Upper lobe of left lung (tissue), 6 donors: ENCODE data around the gene METAP2. TPM values are rescaled to one million over a fixed set of nuclear protein-coding genes. Genes with fewer than 3 reads are reported as not detected.
"Not testable (repeated sequence)": the region's sequence is repeated elsewhere in the genome, so short reads cannot be mapped to it uniquely, and the experiment has no call there.

Experiments used
- ATAC-seq, 2 donors: fragments of 200-7000 bp; cut with Tn5 transposase; one replicate each; pipeline ENCODE4 v1.9.1; 2022; ENCODE audit warnings: mild to moderate bottlenecking in 2 of 2, moderate library complexity in 2 of 2; ENCODE audit not compliant: low FRiP score in 2 of 2
- DNase-seq, 2 donors: peaks; one replicate each; pipeline ENCODE4 v3.0.0-alpha.2; 2019 to 2020
- H3K27ac ChIP-seq, 4 donors: fragments of 200-600 bp; sonication (generic); one replicate each; pipeline ENCODE4 v1.5.1; 2016 to 2019
- H3K27me3 ChIP-seq, 4 donors: fragments of 200-600 bp; sonication (generic); one replicate each; pipeline ENCODE4 v1.5.1; 2017 to 2019
- H3K36me3 ChIP-seq, 4 donors: fragments of 200-600 bp; sonication (generic); one replicate each; pipeline ENCODE4 v1.5.1; 2016 to 2019
- H3K4me1 ChIP-seq, 4 donors: fragments of 200-600 bp; sonication (generic); one replicate each; pipeline ENCODE4 v1.5.1; 2018 to 2019
- H3K4me3 ChIP-seq, 4 donors: fragments of 200-600 bp; sonication (generic); one replicate each; pipeline ENCODE4 v1.5.1; 2017 to 2019; ENCODE audit warnings: mild to moderate bottlenecking in 2 of 4, moderate library complexity in 1 of 4
- H3K9me3 ChIP-seq, 4 donors: fragments of 200-600 bp; sonication (generic); one replicate each; pipeline ENCODE4 v1.5.1; 2018 to 2019
- EP300 ChIP-seq, 4 donors: sonication (generic); formaldehyde crosslinking; IDR thresholded peaks; one replicate each; pipeline ENCODE4 v1.5.1; 2017; ENCODE audit warnings: antibody characterized with exemption in 4 of 4, control low read depth in 2 of 4
- POLR2A ChIP-seq, 4 donors: fragments of 450-650 bp; IDR thresholded peaks; one replicate each; pipeline ENCODE4 v1.5.1; 2016 to 2017; ENCODE audit warnings: antibody characterized with exemption in 4 of 4, mild to moderate bottlenecking in 2 of 4
- POLR2AphosphoS5 ChIP-seq, 2 donors: sonication (generic); formaldehyde crosslinking; IDR thresholded peaks; one replicate each; pipeline ENCODE4 v1.5.1; 2017; ENCODE audit warnings: antibody characterized with exemption in 2 of 2
- WGBS, 2 donors: methylation state at CpG; one replicate each; pipeline ENCODE4 v1.1.5; 2017 to 2018; 5-methylcytosine and 5-hydroxymethylcytosine counted together
- total RNA-seq, 6 donors: library from RNA; depleted of rRNA in 4 of 6; stranded (reverse); fragments of >200 nt in 4 of 6; gene quantifications; one replicate each; pipeline versions ENCODE4 v1.1.0 to v1.2.1, GENCODE V29; 2016 to 2021
- TF ChIP-seq, protein P1 (sequence below), 6 experiments: fragments of 450-650 bp in 4 of 6; fragments of 200-600 bp in 2 of 6; sonication (generic) in 2 of 6; IDR thresholded peaks; one replicate each; pipeline ENCODE4 v1.5.1; 2016 to 2019; ENCODE audit warnings: antibody characterized with exemption in 6 of 6
- donor health status: DM: no; HTN: no; CAD: no; lungs with moderate emphysema.
- donor health status: DM: no; HTN: yes; CAD: no; lungs with severe emphysema.

METAP2 gene
- total RNA-seq, 6 donors from 2014 or later, result 44.0 to 75.0 (median 50.3) TPM

GRCh38 chr12:95435355-95435754, 38.6 kb upstream of the METAP2 start:
- no peaks in the 10 kb centered on the region for H3K27me3 ChIP-seq
- H3K27ac ChIP-seq, result no peak overlapping the region
- DNase-seq, result no peak
- 91 to 92% methylated on average over 3 of the region's 3 CpGs for whole genome bisulfite sequencing, 2 donors
- ATAC-seq, result no peak
- no peaks in the 10 kb centered on the region for H3K4me1 ChIP-seq
- no peaks in the 10 kb centered on the region for H3K36me3 ChIP-seq
- no peaks in the 10 kb centered on the region for H3K9me3 ChIP-seq
- H3K4me3 ChIP-seq, result no peak overlapping the region
- TF ChIP-seq, protein P1, sequence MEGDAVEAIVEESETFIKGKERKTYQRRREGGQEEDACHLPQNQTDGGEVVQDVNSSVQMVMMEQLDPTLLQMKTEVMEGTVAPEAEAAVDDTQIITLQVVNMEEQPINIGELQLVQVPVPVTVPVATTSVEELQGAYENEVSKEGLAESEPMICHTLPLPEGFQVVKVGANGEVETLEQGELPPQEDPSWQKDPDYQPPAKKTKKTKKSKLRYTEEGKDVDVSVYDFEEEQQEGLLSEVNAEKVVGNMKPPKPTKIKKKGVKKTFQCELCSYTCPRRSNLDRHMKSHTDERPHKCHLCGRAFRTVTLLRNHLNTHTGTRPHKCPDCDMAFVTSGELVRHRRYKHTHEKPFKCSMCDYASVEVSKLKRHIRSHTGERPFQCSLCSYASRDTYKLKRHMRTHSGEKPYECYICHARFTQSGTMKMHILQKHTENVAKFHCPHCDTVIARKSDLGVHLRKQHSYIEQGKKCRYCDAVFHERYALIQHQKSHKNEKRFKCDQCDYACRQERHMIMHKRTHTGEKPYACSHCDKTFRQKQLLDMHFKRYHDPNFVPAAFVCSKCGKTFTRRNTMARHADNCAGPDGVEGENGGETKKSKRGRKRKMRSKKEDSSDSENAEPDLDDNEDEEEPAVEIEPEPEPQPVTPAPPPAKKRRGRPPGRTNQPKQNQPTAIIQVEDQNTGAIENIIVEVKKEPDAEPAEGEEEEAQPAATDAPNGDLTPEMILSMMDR (IDR thresholded peaks at IDR 0.05), result no peak
- TF ChIP-seq POLR2A (IDR thresholded peaks at IDR 0.05) (no peak), EP300 (IDR thresholded peaks at IDR 0.05) (no peak), POLR2AphosphoS5 (IDR thresholded peaks at IDR 0.05) (no peak)

DNA sequence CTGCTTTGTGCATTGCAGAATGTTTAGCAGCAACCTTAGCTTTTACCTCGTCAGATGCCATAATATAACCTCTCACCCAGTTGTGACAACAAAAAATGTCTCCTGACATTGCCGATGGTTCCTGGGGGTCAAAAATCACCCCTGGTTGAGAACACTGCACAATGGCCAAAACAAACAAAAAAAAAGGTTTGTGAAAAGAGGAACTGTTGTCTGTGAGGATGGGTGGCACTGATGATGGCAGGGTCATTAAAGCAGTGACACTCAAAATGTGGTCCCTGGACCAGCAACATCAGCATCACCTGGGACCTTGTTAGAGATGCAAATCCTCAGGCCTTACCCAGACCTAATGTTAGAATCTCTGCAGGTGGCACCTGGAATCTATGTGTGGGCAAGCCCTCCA, 36.4 kb upstream of the METAP2 start:
- no peak for TF ChIP-seq POLR2A (IDR thresholded peaks at IDR 0.05)
- TF ChIP-seq, protein P1 (IDR thresholded peaks at IDR 0.05), result no peak
- no peak for TF ChIP-seq EP300 (IDR thresholded peaks at IDR 0.05)
- no peak for TF ChIP-seq POLR2AphosphoS5 (IDR thresholded peaks at IDR 0.05)
- DNase-seq (no peak), ATAC-seq (no peak)
- no peak overlapping the region for H3K4me3 ChIP-seq
- no peaks in the 10 kb centered on the region for H3K36me3 ChIP-seq
- WGBS, 2 donors, result 71 to 85% methylated on average over 2 of the region's 2 CpGs
- H3K4me1 ChIP-seq, result no peaks in the 10 kb centered on the region
- H3K27ac ChIP-seq, result no peak overlapping the region
- no peaks in the 10 kb centered on the region for H3K9me3 ChIP-seq
- no peaks in the 10 kb centered on the region for H3K27me3 ChIP-seq

DNA sequence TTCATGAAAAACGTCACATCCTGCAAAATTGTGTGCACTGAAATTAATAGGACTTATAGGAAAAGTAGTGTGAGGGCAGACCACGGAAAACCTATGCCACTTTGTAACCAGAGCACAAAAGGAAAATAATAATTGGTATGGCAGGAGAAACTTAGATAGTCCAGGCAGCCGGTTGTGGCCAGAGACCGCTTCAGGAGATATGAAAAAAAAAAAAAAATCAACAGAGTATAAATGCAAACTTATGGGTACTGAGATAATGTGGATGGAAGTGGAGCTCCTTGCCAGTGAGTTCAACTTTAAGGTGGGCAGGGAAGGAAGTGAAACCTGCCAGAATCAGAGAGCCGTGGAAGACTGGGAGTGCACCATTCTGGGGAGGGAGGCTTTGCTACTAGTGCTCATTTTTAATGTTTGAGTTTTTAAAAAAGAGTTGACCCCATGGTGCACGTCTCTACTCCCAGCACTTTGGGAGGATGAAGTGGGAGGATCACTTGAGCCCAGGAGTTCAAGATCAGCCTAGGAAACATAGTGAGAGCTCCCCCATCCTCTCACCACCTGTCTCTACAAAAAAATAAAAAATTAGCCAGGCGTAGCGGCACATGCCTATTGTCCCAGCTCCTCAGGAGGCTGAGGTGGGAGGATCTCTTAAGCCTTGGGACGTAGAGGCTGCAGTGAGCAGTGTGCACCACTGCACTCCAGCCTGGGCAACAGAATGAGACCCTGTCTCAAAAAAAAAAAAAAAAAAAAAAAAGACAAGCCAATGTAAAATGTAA, 34.3 kb upstream of the METAP2 start:
- ATAC-seq (no peak), DNase-seq (no peak)
- Histone ChIP-seq H3K27ac (no peak overlapping the region), H3K27me3 (no peaks in the 10 kb centered on the region), H3K4me3 (no peak overlapping the region), H3K9me3 (no peaks in the 10 kb centered on the region), H3K4me1 (no peaks in the 10 kb centered on the region), H3K36me3 (no peaks in the 10 kb centered on the region)
- 75 to 80% methylated on average over 9 of the region's 9 CpGs for WGBS, 2 donors
- TF ChIP-seq EP300 (IDR thresholded peaks at IDR 0.05) (no peak), POLR2AphosphoS5 (IDR thresholded peaks at IDR 0.05) (no peak), POLR2A (IDR thresholded peaks at IDR 0.05) (no peak)
- TF ChIP-seq, protein P1 (IDR thresholded peaks at IDR 0.05), result no peak

DNA sequence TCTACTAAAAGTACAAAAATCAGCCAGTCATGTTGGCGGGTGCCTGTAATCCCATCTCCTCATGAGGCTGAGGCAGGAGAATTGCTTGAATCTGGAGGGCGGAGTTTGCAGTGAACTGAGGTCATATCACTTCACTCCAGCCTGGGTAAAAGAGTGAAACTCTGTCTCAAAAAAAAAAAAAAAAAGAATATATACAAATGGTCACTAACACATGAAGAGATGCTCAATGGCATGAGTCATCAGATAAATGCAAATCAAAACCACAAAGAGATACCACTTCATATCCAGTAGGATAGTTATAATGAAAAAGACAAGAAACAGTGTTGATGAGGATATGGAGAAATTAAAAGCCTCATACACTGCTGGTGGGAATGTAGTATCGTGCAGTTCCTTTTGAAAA, 33.6 kb upstream of the METAP2 start:
- TF ChIP-seq POLR2AphosphoS5 (IDR thresholded peaks at IDR 0.05) (no peak), POLR2A (IDR thresholded peaks at IDR 0.05) (no peak), EP300 (IDR thresholded peaks at IDR 0.05) (no peak)
- TF ChIP-seq, protein P1 (IDR thresholded peaks at IDR 0.05), result no peak
- no peak overlapping the region for H3K4me3 ChIP-seq
- H3K27ac ChIP-seq, result no peak overlapping the region
- H3K36me3 ChIP-seq, result no peaks in the 10 kb centered on the region
- DNase-seq (no peak), ATAC-seq (no peak)
- no peaks in the 10 kb centered on the region for H3K9me3 ChIP-seq
- no peaks in the 10 kb centered on the region for H3K4me1 ChIP-seq
- 68 to 86% methylated on average over 3 of the region's 3 CpGs for WGBS, 2 donors
- H3K27me3 ChIP-seq, result no peaks in the 10 kb centered on the region

DNA sequence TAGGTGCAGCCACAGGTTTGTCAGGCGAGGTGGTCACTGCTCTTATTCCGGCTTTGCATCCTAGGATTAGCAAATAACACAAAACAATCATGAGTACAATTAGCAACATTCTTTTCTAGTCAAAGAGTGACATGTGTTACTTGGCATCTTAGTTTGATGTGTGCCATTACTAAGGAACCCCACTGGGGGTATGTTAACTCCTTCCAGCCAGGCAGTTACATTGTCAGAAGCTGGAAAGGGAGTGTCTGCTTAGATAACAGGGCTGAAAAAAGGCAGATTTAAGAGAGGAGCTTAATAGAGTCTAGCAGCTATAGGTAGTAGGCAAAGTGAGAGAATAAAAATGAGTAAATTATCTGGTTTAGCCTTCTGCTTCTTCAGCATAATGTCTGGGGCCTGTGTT, 30.5 kb upstream of the METAP2 start:
- H3K36me3 ChIP-seq, result no peaks in the 10 kb centered on the region
- H3K27me3 ChIP-seq, result no peaks in the 10 kb centered on the region
- 86 to 87% methylated on average over 2 of the region's 2 CpGs for WGBS, 2 donors
- H3K9me3 ChIP-seq, result no peaks in the 10 kb centered on the region
- ATAC-seq (no peak), DNase-seq (no peak)
- no peak for TF ChIP-seq POLR2A (IDR thresholded peaks at IDR 0.05)
- TF ChIP-seq POLR2AphosphoS5 (IDR thresholded peaks at IDR 0.05), result no peak
- TF ChIP-seq, protein P1 (IDR thresholded peaks at IDR 0.05), result no peak
- no peak for TF ChIP-seq EP300 (IDR thresholded peaks at IDR 0.05)
- H3K4me1 ChIP-seq, result peaks cover 0 to 7% (median 3%) of the 10 kb centered on the region in 4 donors
- no peak overlapping the region for H3K27ac ChIP-seq
- H3K4me3 ChIP-seq, result no peak overlapping the region

DNA sequence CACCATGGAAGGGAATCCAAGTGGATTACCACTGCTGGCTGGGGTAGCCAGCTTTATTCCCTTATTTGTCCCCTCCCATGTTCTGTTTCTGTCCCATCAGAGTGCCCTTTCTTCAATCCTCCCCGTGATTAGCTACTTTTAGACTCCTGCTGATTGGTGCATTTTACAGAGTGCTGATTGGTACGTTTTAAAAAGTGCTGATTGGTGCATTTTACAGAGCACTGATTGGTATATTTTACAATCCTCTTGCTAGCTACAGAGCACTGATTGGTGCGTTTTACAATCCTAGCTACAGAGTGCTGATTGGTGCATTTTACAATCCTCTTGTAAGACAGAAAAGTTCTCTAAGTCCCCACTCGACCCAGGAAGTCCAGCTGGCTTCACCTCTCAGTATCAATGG, 28.9 kb upstream of the METAP2 start:
- WGBS, 2 donors, result 78 to 79% methylated on average over 4 of the region's 4 CpGs
- not testable (repeated sequence) for DNase-seq, H3K36me3 ChIP-seq, H3K4me1 ChIP-seq, H3K4me3 ChIP-seq, H3K27me3 ChIP-seq, H3K9me3 ChIP-seq, ATAC-seq, H3K27ac ChIP-seq
